GM12872 (cell line): ENCODE measurements around the gene KRTAP15-1.

Experiments
- CTCF ChIP-seq: IDR thresholded peaks from 3 replicates; pipeline ENCODE4 v1.5.1; 2011; ENCODE audit warnings: low read depth, mild to moderate bottlenecking, low read length, moderate library complexity; ENCODE audit not compliant: insufficient read depth

Gene KRTAP15-1

GRCh38 chr21:30463713-30464112 is 23.6 kb downstream of the KRTAP15-1 start:
- no peak for TF ChIP-seq CTCF

DNA sequence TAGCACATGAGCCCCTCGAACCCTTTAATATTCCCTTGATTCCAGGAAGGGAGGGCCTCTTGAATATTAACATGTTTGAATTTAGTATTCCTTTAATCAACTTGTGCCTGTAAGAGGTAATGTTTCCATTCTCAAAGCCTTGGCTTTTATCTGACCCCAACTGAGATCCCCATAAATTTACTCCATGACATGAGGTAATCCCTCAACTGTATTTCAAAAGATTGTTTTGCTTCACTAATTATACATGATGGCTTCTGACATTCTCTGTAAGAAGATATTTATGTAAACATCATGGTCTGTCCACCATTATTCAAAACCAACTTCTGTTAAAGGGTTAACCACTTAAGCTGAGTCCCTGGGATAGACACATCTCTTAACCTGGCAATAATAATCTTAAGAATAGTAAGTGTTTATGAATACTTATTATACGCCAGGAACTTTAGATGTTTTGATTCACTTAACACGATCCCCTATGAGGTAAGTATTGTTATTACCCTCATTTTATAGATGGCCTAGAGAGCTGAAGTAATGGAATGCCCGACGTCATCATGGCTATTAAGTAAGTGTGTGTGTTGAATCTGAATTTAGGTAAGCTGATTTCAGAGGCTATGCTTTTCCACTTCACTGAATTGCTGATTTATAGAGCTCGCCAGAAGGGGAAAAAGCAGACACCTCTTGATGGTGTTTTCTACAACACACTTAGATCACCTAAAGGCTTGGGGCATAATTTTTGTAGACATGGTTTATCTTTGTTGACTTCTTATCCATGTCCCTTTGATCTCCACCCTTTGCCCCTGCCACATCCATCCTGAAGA is 29.0 kb downstream of the KRTAP15-1 start:
- no peak for TF ChIP-seq CTCF

DNA sequence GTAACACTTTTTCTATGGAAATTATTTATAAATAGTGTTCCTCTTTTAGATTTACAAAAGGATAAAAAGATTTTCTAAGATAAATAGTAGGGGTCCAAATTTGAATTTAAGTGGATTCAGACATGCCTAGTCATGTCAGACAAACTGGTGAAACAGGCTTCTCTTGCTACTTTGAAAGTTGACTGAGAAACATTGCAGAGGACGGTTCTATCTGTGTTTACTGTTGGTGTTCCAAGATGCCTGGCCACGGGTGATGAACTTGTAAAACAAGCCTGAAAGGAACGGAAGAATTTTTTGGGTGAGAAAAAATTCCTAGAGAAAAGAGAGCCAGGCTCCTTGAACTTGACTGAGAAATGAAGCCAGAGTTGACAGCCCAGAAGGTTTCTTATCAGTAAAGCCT is 37.9 kb downstream of the KRTAP15-1 start:
- no peak for TF ChIP-seq CTCF

- no peak for TF ChIP-seq CTCF
These were observed 39.2 kb downstream of the KRTAP15-1 start for GRCh38 chr21:30479259-30479658.

GRCh38 chr21:30480145-30480544 is 40.1 kb downstream of the KRTAP15-1 start, which contains the start of gene KRTAP19-1:
KRTAP19-1 (minus strand) TSS chr21:30480367; CDS start chr21:30480317, 50 bp downstream.
- TF ChIP-seq CTCF = no peak

DNA sequence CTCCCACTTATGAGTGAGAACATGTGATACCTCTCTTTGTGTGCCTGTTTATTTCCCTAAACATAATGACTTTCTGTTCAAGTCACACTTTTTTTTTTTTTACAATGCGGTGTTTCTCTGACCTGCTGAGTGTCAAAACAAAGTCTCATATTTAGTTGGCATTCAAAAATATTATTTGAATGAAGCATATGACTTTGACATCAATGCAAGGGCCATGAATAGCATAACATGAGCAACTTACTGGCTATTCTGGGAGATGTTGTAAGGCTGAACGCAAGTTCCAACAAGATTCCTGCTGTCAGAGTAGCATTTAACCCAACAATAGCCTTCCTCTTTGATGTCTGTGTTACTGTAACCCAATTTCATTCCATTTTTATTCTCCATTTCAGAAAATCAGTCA is 42.1 kb downstream of the KRTAP15-1 start:
- TF ChIP-seq CTCF = no peak

DNA sequence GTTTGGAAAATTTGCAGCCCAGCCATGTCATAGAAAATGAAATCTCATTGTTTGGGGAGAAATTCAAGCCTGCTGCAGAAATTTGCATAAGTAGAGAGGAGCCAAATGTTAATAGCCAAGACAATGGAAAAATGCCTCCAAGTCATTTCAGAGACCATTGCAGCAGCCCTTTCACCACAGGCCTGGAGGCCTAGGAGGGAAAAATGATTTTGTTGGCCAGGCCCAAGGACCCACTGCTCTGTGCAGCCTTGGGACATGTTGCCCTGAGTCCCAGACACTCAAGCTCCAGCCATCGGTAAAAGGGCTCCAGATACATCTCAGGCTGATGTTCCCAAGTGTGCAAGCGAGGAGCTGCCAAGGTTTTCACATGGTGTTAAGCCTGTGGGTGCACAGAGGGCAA is 46.1 kb downstream of the KRTAP15-1 start:
- TF ChIP-seq CTCF = no peak

DNA sequence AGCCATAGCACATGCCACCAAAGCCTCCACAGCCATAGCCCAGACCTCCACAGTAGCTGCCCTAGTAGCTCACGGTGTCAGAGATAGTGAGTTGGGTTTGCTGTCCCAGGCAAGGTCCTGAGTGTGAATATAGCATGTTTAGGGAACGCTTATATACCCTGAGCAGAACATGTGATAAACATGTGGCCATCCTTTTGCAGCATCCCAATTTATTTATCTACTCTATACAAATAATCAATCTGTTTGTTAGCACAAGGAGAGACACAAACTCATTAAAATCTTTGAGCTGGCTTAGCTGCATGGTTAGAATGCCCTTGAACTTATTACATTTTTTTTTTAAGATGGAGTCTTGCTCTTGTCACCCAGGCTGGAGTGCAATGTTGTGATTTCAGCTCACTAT is 47.3 kb downstream of the KRTAP15-1 start, which contains the start of gene KRTAP19-2:
TSS of gene KRTAP19-2 (minus strand) at position 101 of the 400 bp plus-strand sequence. CDS start at position 13, 88 bp downstream.
- no peak for TF ChIP-seq CTCF
